Measurements from ENCODE around the gene ATG2A.

ATG2A gene

DNA sequence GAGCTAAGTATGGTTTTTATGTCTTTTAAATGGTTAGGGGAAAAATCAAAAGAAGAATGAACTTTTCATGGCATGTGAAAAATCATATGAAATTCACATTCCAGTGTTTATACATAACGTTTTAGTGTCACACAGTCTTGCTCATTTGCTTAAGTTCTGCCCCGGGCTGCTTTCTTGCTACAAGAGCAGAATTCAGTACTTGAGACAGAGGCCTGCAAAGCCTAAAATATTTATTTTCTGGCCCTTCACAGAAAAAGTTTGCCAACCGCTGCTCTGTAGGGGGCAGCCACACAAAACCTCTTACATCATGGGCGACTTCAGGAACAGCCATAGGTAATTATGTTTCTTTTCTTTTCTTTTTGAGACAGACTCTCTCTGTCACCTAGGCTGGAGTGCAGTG is 1.0 kb upstream of the ATG2A start:
- H3K36me3 ChIP-seq (ENCODE audit: control insufficient read depth, insufficient read depth, low read length) = peaks cover 5% of the 10 kb centered on the region
- no peaks in the 10 kb centered on the region for H3K27me3 ChIP-seq (replicated peaks; ENCODE audit: control insufficient read depth, insufficient read depth, low read length)
- peak overlapping the region; percentile 54 for H3K4me3 ChIP-seq (replicated peaks; ENCODE audit: low read depth, low read length)
- DNase-seq (ENCODE audit: extremely low read depth, insufficient read length) = no peak
- TF ChIP-seq, protein P1, sequence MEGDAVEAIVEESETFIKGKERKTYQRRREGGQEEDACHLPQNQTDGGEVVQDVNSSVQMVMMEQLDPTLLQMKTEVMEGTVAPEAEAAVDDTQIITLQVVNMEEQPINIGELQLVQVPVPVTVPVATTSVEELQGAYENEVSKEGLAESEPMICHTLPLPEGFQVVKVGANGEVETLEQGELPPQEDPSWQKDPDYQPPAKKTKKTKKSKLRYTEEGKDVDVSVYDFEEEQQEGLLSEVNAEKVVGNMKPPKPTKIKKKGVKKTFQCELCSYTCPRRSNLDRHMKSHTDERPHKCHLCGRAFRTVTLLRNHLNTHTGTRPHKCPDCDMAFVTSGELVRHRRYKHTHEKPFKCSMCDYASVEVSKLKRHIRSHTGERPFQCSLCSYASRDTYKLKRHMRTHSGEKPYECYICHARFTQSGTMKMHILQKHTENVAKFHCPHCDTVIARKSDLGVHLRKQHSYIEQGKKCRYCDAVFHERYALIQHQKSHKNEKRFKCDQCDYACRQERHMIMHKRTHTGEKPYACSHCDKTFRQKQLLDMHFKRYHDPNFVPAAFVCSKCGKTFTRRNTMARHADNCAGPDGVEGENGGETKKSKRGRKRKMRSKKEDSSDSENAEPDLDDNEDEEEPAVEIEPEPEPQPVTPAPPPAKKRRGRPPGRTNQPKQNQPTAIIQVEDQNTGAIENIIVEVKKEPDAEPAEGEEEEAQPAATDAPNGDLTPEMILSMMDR (IDR thresholded peaks at IDR 0.05; ENCODE audit: insufficient read depth, low read length, poor library complexity, severe bottlenecking) = peak; percentile 34

- TF ChIP-seq, protein P1 (IDR thresholded peaks at IDR 0.05; ENCODE audit: insufficient read depth, low read length, poor library complexity, severe bottlenecking) = no peak
- peaks cover 7% of the 10 kb centered on the region for H3K36me3 ChIP-seq (ENCODE audit: control insufficient read depth, insufficient read depth, low read length)
- DNase-seq (ENCODE audit: extremely low read depth, insufficient read length) = no peak
- no peaks in the 10 kb centered on the region for H3K27me3 ChIP-seq (replicated peaks; ENCODE audit: control insufficient read depth, insufficient read depth, low read length)
- peak overlapping the region; percentile 54 for H3K4me3 ChIP-seq (replicated peaks; ENCODE audit: low read depth, low read length)
Measured at GRCh38 chr11:64917663-64917995, 620 bp upstream of the ATG2A start.

DNA sequence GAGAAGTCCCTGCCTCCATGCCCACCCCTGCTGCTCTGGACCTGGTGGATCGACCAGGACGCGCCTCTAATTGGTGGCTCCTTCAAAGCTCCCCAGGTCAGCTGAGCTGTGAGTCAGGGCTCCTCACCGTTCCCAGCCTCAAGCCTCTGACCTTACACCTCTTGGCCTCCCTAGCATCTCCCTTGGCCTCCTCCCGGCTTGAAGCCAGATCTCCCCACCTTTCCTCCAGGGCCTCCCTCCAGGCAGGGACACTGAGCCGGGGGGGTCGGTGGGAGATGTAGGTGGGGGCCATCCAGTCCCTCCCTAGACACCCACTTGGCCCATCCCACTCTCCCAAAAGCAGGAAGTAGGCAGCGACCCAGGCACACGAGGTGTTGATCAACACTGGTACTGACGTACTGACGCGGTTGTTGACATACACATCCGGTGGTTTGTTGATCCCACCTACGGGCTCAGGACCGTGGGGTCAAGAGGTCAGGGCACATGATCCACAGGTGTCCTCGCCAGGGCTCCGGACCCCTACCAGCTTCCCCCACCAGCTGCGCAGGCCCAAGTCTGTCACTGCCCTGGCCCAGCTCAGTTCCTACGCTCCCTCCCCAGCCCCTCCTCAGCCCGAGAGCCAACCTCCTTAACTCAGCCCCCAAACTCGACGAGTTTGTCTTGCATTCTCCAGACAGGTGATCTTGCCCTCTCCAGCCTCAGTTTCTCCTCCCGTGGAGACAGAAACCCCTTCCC is 802 bp downstream of the ATG2A start:
- peak overlapping the region; percentile 99 for H3K4me3 ChIP-seq (replicated peaks; ENCODE audit: low read depth, low read length)
- TF ChIP-seq, protein P1 (IDR thresholded peaks at IDR 0.05; ENCODE audit: insufficient read depth, low read length, poor library complexity, severe bottlenecking) = no peak
- H3K36me3 ChIP-seq (ENCODE audit: control insufficient read depth, insufficient read depth, low read length) = peaks cover 18% of the 10 kb centered on the region
- no peaks in the 10 kb centered on the region for H3K27me3 ChIP-seq (replicated peaks; ENCODE audit: control insufficient read depth, insufficient read depth, low read length)
- DNase-seq (ENCODE audit: extremely low read depth, insufficient read length) = peak; percentile 61

DNA sequence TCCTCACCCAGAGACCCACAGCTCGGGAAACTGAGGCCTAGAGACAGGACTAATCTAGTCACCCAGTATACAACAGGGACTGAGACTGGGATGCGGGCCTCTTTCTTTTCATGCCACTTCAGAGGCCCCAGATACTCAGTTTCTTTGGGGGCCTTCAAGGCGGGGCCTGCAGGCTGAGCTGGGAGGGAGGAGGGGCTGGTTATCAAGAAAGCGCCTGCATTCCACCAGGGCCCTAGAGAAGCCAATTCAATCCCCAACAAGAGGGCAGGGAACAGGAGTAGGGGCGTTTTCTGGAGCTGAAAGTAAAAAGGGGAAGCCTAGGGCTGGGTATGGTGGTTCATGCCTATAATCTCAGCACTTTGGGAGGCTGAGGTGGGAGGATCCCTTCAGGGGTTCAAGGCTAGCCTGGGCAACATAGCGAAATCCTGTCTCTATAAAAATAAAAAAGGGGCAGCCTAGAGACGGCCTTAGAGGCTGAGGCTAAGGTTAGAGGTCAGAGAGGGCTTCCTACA is 1.6 kb downstream of the ATG2A start:
- no peak for DNase-seq (ENCODE audit: extremely low read depth, insufficient read length)
- Histone ChIP-seq H3K27me3 (replicated peaks; ENCODE audit: control insufficient read depth, insufficient read depth, low read length) (no peaks in the 10 kb centered on the region), H3K4me3 (replicated peaks; ENCODE audit: low read depth, low read length) (no peak overlapping the region; the same call in 1 of the 2 replicates), H3K36me3 (ENCODE audit: control insufficient read depth, insufficient read depth, low read length) (peaks cover 22% of the 10 kb centered on the region)
- TF ChIP-seq, protein P1 (IDR thresholded peaks at IDR 0.05; ENCODE audit: insufficient read depth, low read length, poor library complexity, severe bottlenecking) = no peak

DNA sequence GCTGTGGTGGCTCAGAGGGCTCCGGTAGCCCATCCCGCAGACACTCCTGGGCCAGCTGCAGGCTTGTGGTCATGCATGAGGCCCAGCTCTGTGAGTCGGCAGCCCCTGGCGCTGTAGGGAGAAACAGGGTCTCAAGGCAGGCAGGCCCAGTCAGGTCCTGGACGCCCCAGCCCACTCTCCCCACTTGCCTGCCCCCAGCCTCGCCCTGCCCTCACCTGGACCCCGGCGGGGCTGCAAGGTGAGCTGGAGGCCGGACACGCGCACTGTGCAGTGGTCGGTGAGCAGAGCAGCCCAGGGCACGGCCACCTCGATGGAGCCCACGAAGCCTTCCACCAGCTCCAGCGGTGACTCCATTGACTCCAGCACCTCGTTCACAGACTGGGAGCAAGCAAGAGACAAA is 2.9 kb downstream of the ATG2A start:
- DNase-seq (ENCODE audit: extremely low read depth, insufficient read length) = no peak
- TF ChIP-seq, protein P1 (IDR thresholded peaks at IDR 0.05; ENCODE audit: insufficient read depth, low read length, poor library complexity, severe bottlenecking) = no peak
- Histone ChIP-seq H3K36me3 (ENCODE audit: control insufficient read depth, insufficient read depth, low read length) (peaks cover 30% of the 10 kb centered on the region), H3K27me3 (replicated peaks; ENCODE audit: control insufficient read depth, insufficient read depth, low read length) (no peaks in the 10 kb centered on the region), H3K4me3 (replicated peaks; ENCODE audit: low read depth, low read length) (no peak overlapping the region)
